Breast epithelium (tissue), 3 donors: Measurements from ENCODE around the gene CIB2.

ENCODE experiments used
- POLR2A ChIP-seq: fragments of 450-650 bp; IDR thresholded peaks from one replicate; pipeline ENCODE4 v1.6.1; 2016; ENCODE audit warnings: antibody characterized with exemption, mild to moderate bottlenecking, moderate library complexity
- POLR2AphosphoS5 ChIP-seq, 3 donors: sonication (generic); formaldehyde crosslinking; IDR thresholded peaks; one replicate each; pipeline ENCODE4 v1.6.1; 2017; ENCODE audit warnings: antibody characterized with exemption in 3 of 3
- TF ChIP-seq, protein P1 (sequence below), 3 donors: fragments of 450-650 bp; IDR thresholded peaks; one replicate each; pipeline ENCODE4 v1.5.1; 2016 to 2017; ENCODE audit warnings: antibody characterized with exemption in 3 of 3, mild to moderate bottlenecking in 3 of 3, moderate library complexity in 3 of 3

DNA sequence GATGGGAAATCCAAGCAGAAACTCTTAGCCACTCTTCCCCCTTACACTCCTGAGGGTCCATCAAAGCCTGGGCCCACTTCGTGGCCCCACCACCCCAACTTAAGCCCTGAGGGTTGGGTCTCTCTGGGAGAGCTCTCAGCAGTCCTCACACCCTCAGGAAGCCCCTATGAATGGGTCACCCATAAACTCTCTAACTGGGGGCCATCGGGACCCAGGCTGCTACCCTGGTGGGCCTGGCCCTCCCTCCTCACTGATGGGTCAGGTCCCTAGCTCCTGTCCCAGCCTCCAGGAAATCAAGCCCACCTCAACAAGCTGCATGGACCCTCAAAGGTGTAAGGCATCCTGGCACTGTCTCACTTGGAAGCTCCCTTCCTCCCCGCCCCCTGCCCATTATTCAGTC lies 19.5 kb downstream of the CIB2 start:
- TF ChIP-seq, protein P1, sequence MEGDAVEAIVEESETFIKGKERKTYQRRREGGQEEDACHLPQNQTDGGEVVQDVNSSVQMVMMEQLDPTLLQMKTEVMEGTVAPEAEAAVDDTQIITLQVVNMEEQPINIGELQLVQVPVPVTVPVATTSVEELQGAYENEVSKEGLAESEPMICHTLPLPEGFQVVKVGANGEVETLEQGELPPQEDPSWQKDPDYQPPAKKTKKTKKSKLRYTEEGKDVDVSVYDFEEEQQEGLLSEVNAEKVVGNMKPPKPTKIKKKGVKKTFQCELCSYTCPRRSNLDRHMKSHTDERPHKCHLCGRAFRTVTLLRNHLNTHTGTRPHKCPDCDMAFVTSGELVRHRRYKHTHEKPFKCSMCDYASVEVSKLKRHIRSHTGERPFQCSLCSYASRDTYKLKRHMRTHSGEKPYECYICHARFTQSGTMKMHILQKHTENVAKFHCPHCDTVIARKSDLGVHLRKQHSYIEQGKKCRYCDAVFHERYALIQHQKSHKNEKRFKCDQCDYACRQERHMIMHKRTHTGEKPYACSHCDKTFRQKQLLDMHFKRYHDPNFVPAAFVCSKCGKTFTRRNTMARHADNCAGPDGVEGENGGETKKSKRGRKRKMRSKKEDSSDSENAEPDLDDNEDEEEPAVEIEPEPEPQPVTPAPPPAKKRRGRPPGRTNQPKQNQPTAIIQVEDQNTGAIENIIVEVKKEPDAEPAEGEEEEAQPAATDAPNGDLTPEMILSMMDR (IDR thresholded peaks at IDR 0.05), result no peak
- TF ChIP-seq POLR2A, result no peak
- no peak for TF ChIP-seq POLR2AphosphoS5 (IDR thresholded peaks at IDR 0.05)
